Stimulated activated effector memory CD8-positive, alpha-beta T cell treated with anti-CD3 and anti-CD28 coated beads, Interleukin-12 subunit alpha, Interleukin-12 subunit beta, amount 100 ng/mL, for 72 hours (primary cell): ENCODE results near the gene KCTD10.
A peak's percentile ranks its signal among the peaks of the same experiment; 100 is the strongest.
"Not testable (repeated sequence)": the region's sequence is repeated elsewhere in the genome, so short reads cannot be mapped to it uniquely, and the experiment has no call there.

Source experiments
- ATAC-seq: fragments of 150-1000 bp; cut with Tn5 transposase; 2 replicates; pipeline ENCODE4 v1.10.0; 2021
- DNase-seq, 2 donors: peaks; one replicate each; pipeline ENCODE4 v3.0.0; 2021 to 2022; ENCODE audit warnings: low spot score in 2 of 2
- H3K27ac Mint-ChIP-seq: one replicate; pipeline ENCODE4 v1.8.0; 2022; ENCODE audit warnings: mild to moderate bottlenecking, mixed read lengths
- H3K36me3 Mint-ChIP-seq: one replicate; pipeline ENCODE4 v1.8.0; 2022; ENCODE audit warnings: mild to moderate bottlenecking, mixed read lengths
- H3K4me1 Mint-ChIP-seq: one replicate; pipeline ENCODE4 v1.8.0; 2022; ENCODE audit warnings: mixed read lengths
- H3K4me3 Mint-ChIP-seq: one replicate; pipeline ENCODE4 v1.8.0; 2022; ENCODE audit warnings: mild to moderate bottlenecking, mixed read lengths
- H3K9me3 Mint-ChIP-seq: one replicate; pipeline ENCODE4 v1.8.0; 2022; ENCODE audit warnings: mixed read lengths

KCTD10 gene

GRCh38 chr12:109451400-109451799, 25.7 kb downstream of the KCTD10 start:
- Mint-ChIP-seq H3K4me1 (peaks cover 10% of the 10 kb centered on the region), H3K4me3 (no peak overlapping the region), H3K27ac (peak overlapping the region; percentile 30), H3K9me3 (no peaks in the 10 kb centered on the region), H3K36me3 (peaks cover 62% of the 10 kb centered on the region)
- no peak for ATAC-seq
- no peak for DNase-seq

- DNase-seq (no peak), ATAC-seq (no peak)
- peaks cover 60% of the 10 kb centered on the region for H3K36me3 Mint-ChIP-seq
- H3K27ac Mint-ChIP-seq = peak overlapping the region; percentile 30
- H3K9me3 Mint-ChIP-seq = no peaks in the 10 kb centered on the region
- no peak overlapping the region for H3K4me3 Mint-ChIP-seq
- peaks cover 10% of the 10 kb centered on the region for H3K4me1 Mint-ChIP-seq
Measured at GRCh38 chr12:109450980-109451379, 26.1 kb downstream of the KCTD10 start.

DNA sequence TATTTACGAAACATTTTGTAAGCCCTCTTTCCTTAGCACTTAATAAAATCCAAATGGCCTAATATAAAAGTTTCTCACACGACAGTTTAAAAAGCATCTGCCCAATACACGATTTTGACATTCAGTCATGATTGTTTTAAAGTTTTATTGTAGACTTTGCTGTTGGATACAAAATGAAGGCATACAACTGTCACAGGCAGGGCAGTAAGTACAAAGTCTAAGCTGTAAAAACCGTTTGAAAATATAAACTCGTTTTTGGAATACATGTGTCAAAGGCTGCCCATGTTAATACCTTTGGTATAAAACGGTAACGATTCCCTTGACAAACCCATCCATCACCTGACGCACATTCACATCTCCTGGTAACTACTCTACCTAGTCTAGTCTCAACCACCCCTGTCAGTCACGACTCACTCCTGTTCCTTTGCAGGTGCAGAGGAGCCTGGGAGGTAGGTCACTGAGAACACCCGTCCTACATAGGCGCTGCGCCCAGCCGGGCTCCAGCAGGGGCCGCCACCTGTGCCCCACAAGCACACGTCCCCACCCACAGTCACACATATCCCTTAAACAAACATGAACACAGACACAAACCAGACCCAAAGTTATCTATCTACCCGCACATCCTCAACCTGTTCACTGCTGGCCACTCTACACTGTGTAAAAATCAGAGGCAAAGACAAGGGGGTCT, 27.1 kb downstream of the KCTD10 start:
- DNase-seq (no peak), ATAC-seq (peak; percentile 37)
- Mint-ChIP-seq H3K4me1 (peaks cover 10% of the 10 kb centered on the region), H3K9me3 (no peaks in the 10 kb centered on the region), H3K27ac (peak overlapping the region; percentile 30), H3K36me3 (peaks cover 59% of the 10 kb centered on the region), H3K4me3 (no peak overlapping the region)

- Mint-ChIP-seq H3K4me1 (peaks cover 10% of the 10 kb centered on the region), H3K36me3 (peaks cover 55% of the 10 kb centered on the region), H3K4me3 (no peak overlapping the region), H3K27ac (no peak overlapping the region), H3K9me3 (no peaks in the 10 kb centered on the region)
- DNase-seq = no peak
- ATAC-seq = no peak
Measured at GRCh38 chr12:109448707-109449390, 28.3 kb downstream of the KCTD10 start.

DNA sequence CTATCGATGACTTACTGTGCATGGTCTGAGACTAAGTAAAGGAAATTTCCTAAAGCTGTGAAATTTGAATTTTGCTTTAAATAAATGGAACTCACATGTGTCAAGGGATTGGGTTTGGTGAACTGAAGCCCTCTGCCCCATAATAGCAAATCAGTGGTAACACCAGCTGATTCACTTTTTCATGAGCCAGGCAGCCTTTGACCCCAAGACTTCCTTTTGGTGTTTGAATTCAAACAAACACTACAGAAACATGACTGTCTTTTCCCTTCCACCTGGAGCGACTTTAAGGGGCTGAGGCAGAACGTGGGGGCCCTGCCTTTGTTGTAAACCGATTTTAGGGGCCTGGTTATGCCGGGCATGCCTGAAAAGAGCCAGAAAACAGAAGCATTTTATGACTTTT, 28.8 kb downstream of the KCTD10 start:
- Mint-ChIP-seq H3K36me3 (peaks cover 52% of the 10 kb centered on the region), H3K4me3 (no peak overlapping the region), H3K27ac (no peak overlapping the region), H3K4me1 (peaks cover 10% of the 10 kb centered on the region), H3K9me3 (no peaks in the 10 kb centered on the region)
- ATAC-seq = no peak
- no peak for DNase-seq

DNA sequence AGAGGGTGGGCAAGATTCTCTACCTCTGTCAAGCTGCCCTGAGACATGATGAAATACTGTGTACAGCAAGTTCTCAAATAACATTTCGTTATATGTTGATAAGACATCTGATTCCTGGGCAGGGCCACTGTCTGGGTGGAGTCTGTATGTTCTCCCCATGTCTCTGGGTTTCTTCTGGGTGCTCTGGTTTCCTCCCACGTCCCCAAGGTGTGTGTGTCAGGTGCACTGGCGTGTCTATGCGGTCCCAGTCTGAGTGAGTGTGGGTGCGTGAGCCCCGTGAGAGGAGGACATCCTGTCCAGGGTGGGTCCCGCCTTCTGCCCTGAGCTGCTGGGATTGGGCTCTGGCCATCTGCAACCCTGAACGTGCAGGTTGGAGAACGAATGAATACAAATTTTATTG, 29.6 kb downstream of the KCTD10 start:
- no peaks in the 10 kb centered on the region for H3K9me3 Mint-ChIP-seq
- peak overlapping the region; percentile 56 for H3K27ac Mint-ChIP-seq
- H3K4me1 Mint-ChIP-seq = peaks cover 10% of the 10 kb centered on the region
- no peak overlapping the region for H3K4me3 Mint-ChIP-seq
- no peak for DNase-seq
- H3K36me3 Mint-ChIP-seq = peaks cover 52% of the 10 kb centered on the region
- no peak for ATAC-seq

GRCh38 chr12:109446869-109447268, 30.2 kb downstream of the KCTD10 start:
- ATAC-seq = no peak
- Mint-ChIP-seq H3K27ac (no peak overlapping the region), H3K9me3 (no peaks in the 10 kb centered on the region), H3K36me3 (peaks cover 55% of the 10 kb centered on the region), H3K4me3 (no peak overlapping the region), H3K4me1 (peaks cover 10% of the 10 kb centered on the region)
- no peak for DNase-seq

DNA sequence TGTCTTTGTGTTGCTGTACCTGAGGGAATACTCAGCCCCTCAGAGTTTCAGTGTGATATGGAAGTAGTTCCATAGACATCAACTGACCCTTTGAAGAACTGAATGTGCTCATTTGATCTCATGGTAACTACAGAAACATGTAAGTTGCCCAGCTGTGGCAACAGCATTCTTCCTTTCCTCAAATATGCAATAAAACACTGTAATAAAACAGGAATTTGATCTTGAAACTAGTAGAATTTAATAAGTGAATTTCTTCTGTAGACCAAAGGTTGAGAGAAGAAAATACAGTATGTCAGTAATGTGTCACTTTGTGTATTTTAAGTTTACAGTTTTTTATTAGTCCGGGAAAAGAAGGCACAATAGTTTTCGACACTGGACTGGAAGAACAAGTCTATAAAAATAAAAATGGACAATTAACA, 31.9 kb downstream of the KCTD10 start:
- ATAC-seq = no peak
- H3K36me3 Mint-ChIP-seq = peaks cover 41% of the 10 kb centered on the region
- DNase-seq = no peak
- no peaks in the 10 kb centered on the region for H3K4me1 Mint-ChIP-seq
- no peak overlapping the region for H3K27ac Mint-ChIP-seq
- no peaks in the 10 kb centered on the region for H3K9me3 Mint-ChIP-seq
- H3K4me3 Mint-ChIP-seq = no peak overlapping the region

DNA sequence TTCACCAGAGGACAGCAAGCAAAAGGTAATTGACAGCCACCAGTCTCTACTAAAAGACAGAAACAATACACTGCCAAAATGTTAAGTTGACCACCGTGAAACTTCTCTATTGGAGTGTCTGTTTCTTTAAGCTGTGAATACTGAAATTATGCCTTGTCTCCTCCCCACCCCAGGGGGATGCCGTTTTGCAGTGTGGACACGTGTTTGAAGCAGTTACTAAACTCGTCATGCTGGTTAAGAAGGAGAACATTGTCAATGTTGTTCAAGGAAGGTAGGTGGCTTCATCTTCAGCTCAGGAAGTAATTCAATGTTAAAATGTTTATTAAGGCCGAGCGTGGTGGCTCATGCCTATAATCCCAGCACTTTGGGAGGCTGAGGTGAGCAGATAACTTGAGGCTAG, 32.8 kb downstream of the KCTD10 start:
- no peak overlapping the region for H3K4me3 Mint-ChIP-seq
- no peak overlapping the region for H3K27ac Mint-ChIP-seq
- H3K4me1 Mint-ChIP-seq = no peaks in the 10 kb centered on the region
- peaks cover 35% of the 10 kb centered on the region for H3K36me3 Mint-ChIP-seq
- ATAC-seq (no peak), DNase-seq (no peak)
- no peaks in the 10 kb centered on the region for H3K9me3 Mint-ChIP-seq

DNA sequence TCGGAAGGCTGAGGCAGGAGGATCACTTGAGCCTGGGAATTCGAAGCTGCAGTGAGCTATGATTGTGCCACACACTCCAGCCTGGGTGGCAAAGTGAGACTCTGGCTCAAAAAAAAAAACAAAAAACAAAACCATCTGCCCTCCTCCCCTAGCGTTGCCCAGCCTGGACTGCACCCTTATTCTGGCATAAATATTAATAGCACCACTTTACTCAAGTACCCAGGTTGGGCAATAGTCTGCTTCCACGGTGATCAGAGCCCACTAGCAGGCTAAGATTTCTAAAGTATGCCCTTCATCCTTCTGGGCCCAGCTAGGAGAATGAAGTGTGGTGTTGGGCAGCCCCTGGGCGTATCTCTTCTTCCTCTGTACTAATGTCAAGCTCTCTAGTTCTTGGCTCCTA, 33.3 kb downstream of the KCTD10 start:
- Mint-ChIP-seq H3K4me3 (no peak overlapping the region), H3K27ac (no peak overlapping the region)

GRCh38 chr12:109440851-109441490, 36.1 kb downstream of the KCTD10 start:
- Mint-ChIP-seq H3K4me3 (no peak overlapping the region), H3K27ac (no peak overlapping the region), H3K36me3 (peaks cover 24% of the 10 kb centered on the region), H3K9me3 (no peaks in the 10 kb centered on the region), H3K4me1 (no peaks in the 10 kb centered on the region)
- no peak for DNase-seq
- ATAC-seq = no peak

More for the DNA sequence above, 33.3 kb downstream of the KCTD10 start:
- Mint-ChIP-seq H3K36me3 (peaks cover 32% of the 10 kb centered on the region), H3K9me3 (no peaks in the 10 kb centered on the region), H3K4me1 (no peaks in the 10 kb centered on the region)
- ATAC-seq = no peak
- DNase-seq = no peak

DNA sequence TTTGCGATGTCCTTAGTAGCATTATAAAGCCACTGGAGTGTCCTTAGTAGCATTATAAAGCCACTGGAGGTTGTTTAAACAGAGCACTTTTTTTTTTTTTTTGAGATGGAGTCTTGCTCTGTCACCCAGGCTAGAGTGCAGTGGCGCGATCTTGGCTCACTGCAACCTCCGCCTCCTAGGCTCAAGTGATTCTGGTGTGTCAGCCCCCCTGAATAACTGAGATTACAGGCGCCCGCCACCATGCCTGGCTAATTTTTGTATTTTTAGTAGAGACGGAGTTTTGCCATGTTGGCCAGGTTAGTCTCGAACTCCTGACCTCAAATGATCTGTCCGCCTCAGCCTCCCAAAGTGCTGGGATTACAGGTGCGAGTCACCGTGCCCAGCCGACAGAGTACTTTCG, 37.1 kb downstream of the KCTD10 start:
- not testable (repeated sequence) for H3K4me1 Mint-ChIP-seq, ATAC-seq, H3K9me3 Mint-ChIP-seq, H3K4me3 Mint-ChIP-seq, DNase-seq, H3K27ac Mint-ChIP-seq
- H3K36me3 Mint-ChIP-seq = peaks cover 15% of the 10 kb centered on the region

GRCh38 chr12:109439181-109439580, 37.9 kb downstream of the KCTD10 start:
- Mint-ChIP-seq H3K36me3 (peaks cover 11% of the 10 kb centered on the region), H3K4me1 (no peaks in the 10 kb centered on the region), H3K9me3 (no peaks in the 10 kb centered on the region), H3K27ac (no peak overlapping the region), H3K4me3 (no peak overlapping the region)
- ATAC-seq (no peak), DNase-seq (no peak)

DNA sequence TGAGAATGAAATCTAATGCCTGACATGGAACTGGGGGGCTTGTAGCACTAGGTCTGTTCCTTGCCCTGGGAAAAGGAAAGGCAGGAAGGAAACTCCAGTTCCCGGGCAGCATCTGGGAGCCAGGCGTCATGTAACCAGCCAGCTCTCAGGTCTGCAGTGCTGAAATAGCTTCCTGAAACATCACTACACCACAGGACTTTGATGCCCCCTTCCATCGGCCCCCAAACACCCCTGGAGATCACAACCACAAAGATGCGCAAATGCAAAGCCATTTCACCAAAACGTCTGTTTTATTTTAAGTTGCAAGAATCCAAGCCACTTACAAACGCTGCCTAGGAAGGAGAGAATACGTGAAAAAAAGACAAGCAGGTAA, 40.9 kb downstream of the KCTD10 start:
- Mint-ChIP-seq H3K4me1 (peaks cover 14% of the 10 kb centered on the region), H3K9me3 (no peaks in the 10 kb centered on the region), H3K27ac (no peak overlapping the region), H3K4me3 (no peak overlapping the region), H3K36me3 (no peaks in the 10 kb centered on the region)
- DNase-seq (no peak), ATAC-seq (no peak)

DNA sequence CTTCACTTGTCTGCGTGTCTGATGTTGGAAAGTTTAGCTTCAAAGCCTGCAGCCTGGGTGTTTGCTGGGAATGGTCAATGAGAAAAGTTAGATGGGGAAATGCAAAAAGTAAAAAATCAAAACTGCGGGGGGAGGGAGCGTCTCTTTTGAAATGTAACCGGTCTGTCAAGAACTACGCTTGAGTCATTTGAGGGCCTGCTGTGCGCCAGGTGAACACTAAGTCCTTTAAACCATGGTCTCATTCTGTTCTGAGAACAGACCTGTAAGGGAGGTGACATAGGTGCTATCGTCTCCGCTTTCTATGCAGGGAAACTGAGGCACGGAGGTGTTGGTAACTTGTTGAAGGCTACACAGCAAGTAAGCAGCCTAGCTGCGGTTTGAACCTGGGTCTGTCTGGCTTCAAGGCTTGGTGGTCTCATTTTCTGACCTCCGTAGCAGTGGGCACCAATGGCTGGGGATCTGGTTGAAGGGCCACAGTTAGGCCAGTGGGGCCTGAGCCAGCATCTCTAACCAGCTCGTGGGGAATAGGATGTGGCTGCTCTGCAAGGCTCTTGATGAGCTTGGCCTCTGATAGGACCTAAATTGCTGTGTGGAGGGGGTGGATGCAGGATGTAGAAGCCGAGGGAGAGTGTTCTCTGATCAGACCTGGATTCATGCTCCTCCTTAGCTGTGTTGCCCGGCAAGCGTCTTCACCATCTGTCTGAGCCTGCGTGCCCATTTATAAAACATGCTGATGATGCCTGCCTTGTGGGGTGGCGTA, 41.5 kb downstream of the KCTD10 start:
- no peak overlapping the region for H3K27ac Mint-ChIP-seq
- ATAC-seq = no peak

More for the DNA sequence above, 41.5 kb downstream of the KCTD10 start:
- H3K9me3 Mint-ChIP-seq = no peaks in the 10 kb centered on the region
- peaks cover 14% of the 10 kb centered on the region for H3K4me1 Mint-ChIP-seq
- DNase-seq = no peak
- no peak overlapping the region for H3K4me3 Mint-ChIP-seq
- H3K36me3 Mint-ChIP-seq = no peaks in the 10 kb centered on the region
